ENCODE results near the gene CAND2.

DNA sequence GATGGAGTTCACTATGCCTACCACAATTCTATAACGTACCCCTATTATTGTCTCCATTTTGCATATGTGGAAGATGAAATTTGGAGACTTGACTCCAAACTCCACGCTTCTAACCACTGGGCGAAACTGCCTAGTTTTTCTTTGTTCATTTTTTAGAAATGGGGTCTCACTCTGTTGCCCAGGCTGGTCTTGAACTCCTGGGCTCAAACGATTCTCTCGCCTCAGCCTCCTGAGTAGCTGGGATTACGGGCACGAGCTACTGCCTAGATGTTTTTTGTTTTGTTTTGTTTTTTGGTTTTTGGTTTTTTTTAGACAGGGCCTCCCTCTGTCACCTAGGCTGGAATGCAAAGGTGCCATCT lies 45.5 kb downstream of the CAND2 start:
- TF ChIP-seq, protein P1, sequence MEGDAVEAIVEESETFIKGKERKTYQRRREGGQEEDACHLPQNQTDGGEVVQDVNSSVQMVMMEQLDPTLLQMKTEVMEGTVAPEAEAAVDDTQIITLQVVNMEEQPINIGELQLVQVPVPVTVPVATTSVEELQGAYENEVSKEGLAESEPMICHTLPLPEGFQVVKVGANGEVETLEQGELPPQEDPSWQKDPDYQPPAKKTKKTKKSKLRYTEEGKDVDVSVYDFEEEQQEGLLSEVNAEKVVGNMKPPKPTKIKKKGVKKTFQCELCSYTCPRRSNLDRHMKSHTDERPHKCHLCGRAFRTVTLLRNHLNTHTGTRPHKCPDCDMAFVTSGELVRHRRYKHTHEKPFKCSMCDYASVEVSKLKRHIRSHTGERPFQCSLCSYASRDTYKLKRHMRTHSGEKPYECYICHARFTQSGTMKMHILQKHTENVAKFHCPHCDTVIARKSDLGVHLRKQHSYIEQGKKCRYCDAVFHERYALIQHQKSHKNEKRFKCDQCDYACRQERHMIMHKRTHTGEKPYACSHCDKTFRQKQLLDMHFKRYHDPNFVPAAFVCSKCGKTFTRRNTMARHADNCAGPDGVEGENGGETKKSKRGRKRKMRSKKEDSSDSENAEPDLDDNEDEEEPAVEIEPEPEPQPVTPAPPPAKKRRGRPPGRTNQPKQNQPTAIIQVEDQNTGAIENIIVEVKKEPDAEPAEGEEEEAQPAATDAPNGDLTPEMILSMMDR (IDR thresholded peaks at IDR 0.05; ENCODE audit: low read length): no peak; the same call in 1 of the 2 replicates
- no peak for TF ChIP-seq EZH2 (IDR thresholded peaks at IDR 0.05; ENCODE audit: borderline replicate concordance, low read length)

All from OCI-LY1 (cell line).